NCI-H1694 treated with DMSO at 0.1 percent for 48 hours (cell line): Measurements from ENCODE around the gene DNASE1L1.
"Not testable (repeated sequence)": the region's sequence is repeated elsewhere in the genome, so short reads cannot be mapped to it uniquely, and the experiment has no call there.

ENCODE experiments used
- DNase-seq: peaks from one replicate; lab custom pipeline; 2025; lab: John Stamatoyannopoulos, UW

Gene DNASE1L1

GRCh38 chrX:154403858-154404257, 5.2 kb downstream of the DNASE1L1 start:
- DNase-seq = no peak

- no peak for DNase-seq
Observed at GRCh38 chrX:154403192-154403591, 5.9 kb downstream of the DNASE1L1 start.

GRCh38 chrX:154402622-154403127, 6.4 kb downstream of the DNASE1L1 start:
- DNase-seq = no peak

- no peak for DNase-seq
Observed at GRCh38 chrX:154401918-154402621, 7.0 kb downstream of the DNASE1L1 start.

- DNase-seq = no peak
Observed at GRCh38 chrX:154401045-154401799, 7.8 kb downstream of the DNASE1L1 start.

- DNase-seq = not testable (repeated sequence)
Observed at GRCh38 chrX:154400369-154400817, 8.7 kb downstream of the DNASE1L1 start.

- no peak for DNase-seq
Observed at GRCh38 chrX:154399527-154400368, 9.3 kb downstream of the DNASE1L1 start.

- peak; percentile 83 for DNase-seq
Observed at GRCh38 chrX:154398668-154399526, 10.2 kb downstream of the DNASE1L1 start.

GRCh38 chrX:154397888-154398667, 11.0 kb downstream of the DNASE1L1 start, which contains the start of gene RPL10:
TSS of gene RPL10 (plus strand) at chrX:154398377. CDS start at chrX:154398520, 143 bp downstream.
- peak; percentile 94 for DNase-seq

- DNase-seq = peak; percentile 53
Observed at GRCh38 chrX:154396973-154397887, 11.8 kb downstream of the DNASE1L1 start.

- not testable (repeated sequence) for DNase-seq
Observed at GRCh38 chrX:154396363-154396762, 12.7 kb downstream of the DNASE1L1 start.

- not testable (repeated sequence) for DNase-seq
Observed at GRCh38 chrX:154389812-154390747, 19.0 kb downstream of the DNASE1L1 start.

- DNase-seq = not testable (repeated sequence)
Observed at GRCh38 chrX:154388649-154389048, 20.4 kb downstream of the DNASE1L1 start.

GRCh38 chrX:154388094-154388493, 21.0 kb downstream of the DNASE1L1 start:
- not testable (repeated sequence) for DNase-seq

GRCh38 chrX:154384284-154384892, 24.7 kb downstream of the DNASE1L1 start:
- no peak for DNase-seq

- DNase-seq = no peak
Observed at GRCh38 chrX:154383359-154384283, 25.4 kb downstream of the DNASE1L1 start.
